H9 (cell line): ENCODE results near the gene CUBN. TPM values are rescaled to one million over a fixed set of nuclear protein-coding genes. Genes with fewer than 3 reads are reported as not detected.

Experiments used
- DNase-seq: peaks from one replicate; pipeline ENCODE4 v3.0.0-alpha.2; 2017
- H2AFZ ChIP-seq: one replicate; pipeline ENCODE4 v1.6.1; 2013; ENCODE audit warnings: mild to moderate bottlenecking, low read length, control low read depth, moderate library complexity
- H2AK5ac ChIP-seq: 2 replicates; pipeline ENCODE4 v1.6.1; 2013; ENCODE audit warnings: low read length, control low read depth, mixed read lengths; ENCODE audit not compliant: insufficient read length
- H2BK120ac ChIP-seq: one replicate; pipeline ENCODE4 v1.6.1; 2013; ENCODE audit warnings: low read depth, mild to moderate bottlenecking, low read length, control low read depth, inconsistent platforms; ENCODE audit not compliant: poor library complexity, severe bottlenecking
- H2BK12ac ChIP-seq: 2 replicates; pipeline ENCODE4 v1.6.1; 2013; ENCODE audit warnings: low read length, control low read depth, mixed read lengths, low read depth; ENCODE audit not compliant: insufficient read length
- H2BK15ac ChIP-seq: 2 replicates; pipeline ENCODE4 v1.6.1; 2013; ENCODE audit warnings: low read depth, low read length, control low read depth
- H2BK20ac ChIP-seq: one replicate; pipeline ENCODE4 v1.6.1; 2013; ENCODE audit warnings: low read depth, mild to moderate bottlenecking, low read length, control low read depth, inconsistent platforms; ENCODE audit not compliant: poor library complexity, severe bottlenecking
- H2BK5ac ChIP-seq: 2 replicates; pipeline ENCODE4 v1.6.1; 2013; ENCODE audit warnings: low read length, control low read depth, mixed read lengths; ENCODE audit not compliant: insufficient read length
- H3K14ac ChIP-seq: 2 replicates; pipeline ENCODE4 v1.6.1; 2013; ENCODE audit warnings: low read length, control low read depth; ENCODE audit not compliant: insufficient read depth
- H3K18ac ChIP-seq: 2 replicates; pipeline ENCODE4 v1.6.1; 2013; ENCODE audit warnings: low read depth, mild to moderate bottlenecking, mixed read lengths, low read length, control low read depth; ENCODE audit not compliant: insufficient read length
- H3K23ac ChIP-seq: 2 replicates; pipeline ENCODE4 v1.6.1; 2013; ENCODE audit warnings: low read length, control low read depth, mixed read lengths, low read depth; ENCODE audit not compliant: insufficient read length
- H3K23me2 ChIP-seq: 2 replicates; pipeline ENCODE4 v1.6.1; 2013; ENCODE audit warnings: low read depth, mild to moderate bottlenecking, mixed read lengths, low read length, control low read depth; ENCODE audit not compliant: insufficient read length, poor library complexity, severe bottlenecking
- H3K27ac ChIP-seq: 2 replicates; pipeline ENCODE4 v1.5.1; 2013; ENCODE audit warnings: low read length, control low read depth, mixed read lengths, low read depth; ENCODE audit not compliant: insufficient read length
- H3K27me3 ChIP-seq: 2 replicates; pipeline ENCODE4 v1.6.1; 2013; ENCODE audit warnings: low read length, control low read depth, inconsistent platforms; ENCODE audit not compliant: insufficient read depth
- H3K4ac ChIP-seq: 2 replicates; pipeline ENCODE4 v1.6.1; 2013; ENCODE audit warnings: low read depth, mild to moderate bottlenecking, control low read depth, inconsistent platforms, low read length, moderate library complexity
- H3K4me1 ChIP-seq: 2 replicates; pipeline ENCODE4 v1.6.1; 2013; ENCODE audit warnings: low read length, control low read depth, inconsistent platforms; ENCODE audit not compliant: insufficient read depth
- H3K4me2 ChIP-seq: 2 replicates; pipeline ENCODE4 v1.6.1; 2013; ENCODE audit warnings: low read length, control low read depth, mixed read lengths; ENCODE audit not compliant: insufficient read length, insufficient read depth
- H3K56ac ChIP-seq: 2 replicates; pipeline ENCODE4 v1.6.1; 2013; ENCODE audit warnings: low read depth, mild to moderate bottlenecking, mixed read lengths, low read length, control low read depth; ENCODE audit not compliant: insufficient read length
- H3K79me1 ChIP-seq: 2 replicates; pipeline ENCODE4 v1.6.1; 2013; ENCODE audit warnings: low read depth, mild to moderate bottlenecking, moderate library complexity, low read length, control low read depth, inconsistent platforms; ENCODE audit not compliant: insufficient read depth, poor library complexity, severe bottlenecking
- H3K79me2 ChIP-seq: 2 replicates; pipeline ENCODE4 v1.6.1; 2013; ENCODE audit warnings: low read length, control low read depth, inconsistent platforms; ENCODE audit not compliant: insufficient read depth
- H3K9ac ChIP-seq: 2 replicates; pipeline ENCODE4 v1.6.1; 2013; ENCODE audit warnings: low read length, control low read depth, mixed read lengths; ENCODE audit not compliant: insufficient read length; ENCODE audit errors: extremely low read depth
- H3K9me3 ChIP-seq: one replicate; pipeline ENCODE4 v1.6.1; 2013; ENCODE audit warnings: low read depth, low read length, inconsistent platforms; ENCODE audit not compliant: control insufficient read depth
- H3T11ph ChIP-seq: one replicate; pipeline ENCODE4 v1.6.1; 2013; ENCODE audit warnings: mild to moderate bottlenecking, low read length, control low read depth, inconsistent platforms
- H4K20me1 ChIP-seq: one replicate; pipeline ENCODE4 v1.6.1; 2013; ENCODE audit not compliant: control insufficient read depth, insufficient read length, insufficient read depth
- H4K5ac ChIP-seq: 2 replicates; pipeline ENCODE4 v1.6.1; 2013; ENCODE audit warnings: low read depth, mild to moderate bottlenecking, mixed read lengths, low read length, control low read depth; ENCODE audit not compliant: insufficient read length
- H4K8ac ChIP-seq: replicated peaks from 2 replicates; pipeline ENCODE4 v1.6.1; 2013; ENCODE audit warnings: low read length, control low read depth, mixed read lengths, low read depth; ENCODE audit not compliant: insufficient read length
- H4K91ac ChIP-seq: 2 replicates; pipeline ENCODE4 v1.6.1; 2013; ENCODE audit warnings: low read depth, mild to moderate bottlenecking, moderate library complexity, mixed read lengths, low read length, control low read depth; ENCODE audit not compliant: insufficient read length
- H3K27ac Mint-ChIP-seq, 3 experiments: 2 replicates in 2 of 3; 3 replicates in 1 of 3; pipeline ENCODE4 v1.8.0; 2020 to 2021; ENCODE audit warnings: mixed read lengths in 3 of 3, mild to moderate bottlenecking in 1 of 3, moderate library complexity in 1 of 3
- H3K27me3 Mint-ChIP-seq: 2 replicates; pipeline ENCODE4 v1.8.0; 2021; ENCODE audit warnings: low read depth, mild to moderate bottlenecking, moderate library complexity, mixed read lengths
- H3K36me3 Mint-ChIP-seq, 3 experiments: 2 replicates in 2 of 3; 3 replicates in 1 of 3; pipeline ENCODE4 v1.8.0; 2020 to 2021; ENCODE audit warnings: low read depth in 3 of 3, mixed read lengths in 3 of 3; ENCODE audit not compliant: insufficient read depth in 1 of 3
- H3K4me1 Mint-ChIP-seq, 2 experiments: 2 replicates each; pipeline ENCODE4 v1.8.0; 2020; ENCODE audit warnings: mixed read lengths in 2 of 2
- H3K4me3 Mint-ChIP-seq, 2 experiments: 2 replicates in 1 of 2; 3 replicates in 1 of 2; pipeline ENCODE4 v1.8.0; 2020 to 2021; ENCODE audit warnings: mild to moderate bottlenecking in 2 of 2, mixed read lengths in 2 of 2, moderate library complexity in 1 of 2
- H3K9me3 Mint-ChIP-seq, 2 experiments: 2 replicates in 1 of 2; 3 replicates in 1 of 2; pipeline ENCODE4 v1.8.0; 2020; ENCODE audit warnings: mild to moderate bottlenecking in 2 of 2, mixed read lengths in 2 of 2, moderate library complexity in 1 of 2
- WGBS: extraction: QIAGEN DNeasy Blood & Tissue Kit; methylation state at CpG from one replicate; pipeline ENCODE4 v1.1.7; 2013; ENCODE audit warnings: missing lambda C conversion rate, low lambda C conversion rate, mixed read lengths; ENCODE audit not compliant: insufficient read length; ENCODE audit errors: extremely low coverage; 5-methylcytosine and 5-hydroxymethylcytosine counted together
- total RNA-seq: library from RNA; stranded (reverse); gene quantifications from 2 replicates; pipeline ENCODE4 v1.2.1, GENCODE V29; 2021
- TF ChIP-seq, protein P1 (sequence below): fragments of 200-600 bp; sonication (generic); conservative IDR thresholded peaks from 3 replicates; pipeline ENCODE4 v1.8.0; 2021; ENCODE audit warnings: antibody characterized with exemption, mild to moderate bottlenecking

CUBN gene
- total RNA-seq, 1 experiment from 2014 or later, result 0.26 TPM

GRCh38 chr10:16811765-16812164 lies 317.8 kb downstream of the CUBN start:
- H2BK120ac ChIP-seq, result no peak overlapping the region
- TF ChIP-seq, protein P1, sequence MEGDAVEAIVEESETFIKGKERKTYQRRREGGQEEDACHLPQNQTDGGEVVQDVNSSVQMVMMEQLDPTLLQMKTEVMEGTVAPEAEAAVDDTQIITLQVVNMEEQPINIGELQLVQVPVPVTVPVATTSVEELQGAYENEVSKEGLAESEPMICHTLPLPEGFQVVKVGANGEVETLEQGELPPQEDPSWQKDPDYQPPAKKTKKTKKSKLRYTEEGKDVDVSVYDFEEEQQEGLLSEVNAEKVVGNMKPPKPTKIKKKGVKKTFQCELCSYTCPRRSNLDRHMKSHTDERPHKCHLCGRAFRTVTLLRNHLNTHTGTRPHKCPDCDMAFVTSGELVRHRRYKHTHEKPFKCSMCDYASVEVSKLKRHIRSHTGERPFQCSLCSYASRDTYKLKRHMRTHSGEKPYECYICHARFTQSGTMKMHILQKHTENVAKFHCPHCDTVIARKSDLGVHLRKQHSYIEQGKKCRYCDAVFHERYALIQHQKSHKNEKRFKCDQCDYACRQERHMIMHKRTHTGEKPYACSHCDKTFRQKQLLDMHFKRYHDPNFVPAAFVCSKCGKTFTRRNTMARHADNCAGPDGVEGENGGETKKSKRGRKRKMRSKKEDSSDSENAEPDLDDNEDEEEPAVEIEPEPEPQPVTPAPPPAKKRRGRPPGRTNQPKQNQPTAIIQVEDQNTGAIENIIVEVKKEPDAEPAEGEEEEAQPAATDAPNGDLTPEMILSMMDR, result no peak
- no peak overlapping the region for H3T11ph ChIP-seq
- DNase-seq, result no peak
- H3K23ac ChIP-seq, result no peak overlapping the region
- peaks cover 6 to 9% of the 10 kb centered on the region in 2 experiments for H3K4me1 Mint-ChIP-seq
- WGBS, result no CpG with 5 or more reads among the region's 6 CpGs
- H3K56ac ChIP-seq, result no peak overlapping the region
- H4K20me1 ChIP-seq, result no peaks in the 10 kb centered on the region
- no peak overlapping the region for H4K8ac ChIP-seq
- no peak overlapping the region for H3K4ac ChIP-seq
- H3K27ac ChIP-seq, result no peak overlapping the region
- H3K27me3 ChIP-seq, result no peaks in the 10 kb centered on the region
- H2BK5ac ChIP-seq, result no peak overlapping the region
- H3K79me2 ChIP-seq, result no peaks in the 10 kb centered on the region
- H2BK20ac ChIP-seq, result no peak overlapping the region
- no peaks in the 10 kb centered on the region for H3K79me1 ChIP-seq
- H4K5ac ChIP-seq, result no peak overlapping the region
- no peaks in the 10 kb centered on the region for H3K9me3 Mint-ChIP-seq
- no peak overlapping the region for H2BK12ac ChIP-seq
- H3K4me2 ChIP-seq, result no peak overlapping the region
- H4K91ac ChIP-seq, result no peak overlapping the region
- no peak overlapping the region for H2AK5ac ChIP-seq
- H2AFZ ChIP-seq, result no peak overlapping the region
- no peak overlapping the region for H3K9ac ChIP-seq
- H3K9me3 ChIP-seq, result no peaks in the 10 kb centered on the region
- H3K4me1 ChIP-seq, result 0 out of 2 replicates have a peak, but pooled peaks cover 2% of the 10 kb centered on the region
- H3K27ac Mint-ChIP-seq, result peak overlapping the region in 2 of 3 experiments; percentile 27 to 83; a peak in 2 of 7 replicates
- H3K4me3 Mint-ChIP-seq, result no peak overlapping the region
- H2BK15ac ChIP-seq, result no peak overlapping the region
- no peak overlapping the region for H3K18ac ChIP-seq
- no peaks in the 10 kb centered on the region for H3K27me3 Mint-ChIP-seq
- peaks cover 3% of the 10 kb centered on the region for H3K23me2 ChIP-seq
- H3K14ac ChIP-seq, result no peak overlapping the region
- H3K36me3 Mint-ChIP-seq, result peaks cover 0 to 4% (median 3%) of the 10 kb centered on the region in 3 experiments; a peak in 3 of 7 replicates
